Activated naive CD8-positive, alpha-beta T cell treated with anti-CD3 and anti-CD28 coated beads, Interleukin-2, amount 50 U/mL, for 24 hours (primary cell): Measurements from ENCODE around the gene BLMH.

ENCODE experiments used
- ATAC-seq: fragments of 150-1000 bp; cut with Tn5 transposase; one replicate; pipeline ENCODE4 v1.10.0; 2021
- DNase-seq: peaks from one replicate; pipeline ENCODE4 v3.0.0; 2021
- H3K27ac Mint-ChIP-seq: one replicate; pipeline ENCODE4 v1.8.0; 2021; ENCODE audit warnings: mild to moderate bottlenecking, mixed read lengths
- H3K27me3 Mint-ChIP-seq: one replicate; pipeline ENCODE4 v1.8.0; 2021; ENCODE audit warnings: mixed read lengths
- H3K36me3 Mint-ChIP-seq: one replicate; pipeline ENCODE4 v1.8.0; 2021; ENCODE audit warnings: low read depth, mixed read lengths
- H3K4me1 Mint-ChIP-seq: one replicate; pipeline ENCODE4 v1.8.0; 2021; ENCODE audit warnings: mixed read lengths
- H3K4me3 Mint-ChIP-seq: one replicate; pipeline ENCODE4 v1.8.0; 2021; ENCODE audit warnings: mild to moderate bottlenecking, moderate library complexity, mixed read lengths
- H3K9me3 Mint-ChIP-seq: one replicate; pipeline ENCODE4 v1.8.0; 2021; ENCODE audit warnings: mixed read lengths

The BLMH gene

DNA sequence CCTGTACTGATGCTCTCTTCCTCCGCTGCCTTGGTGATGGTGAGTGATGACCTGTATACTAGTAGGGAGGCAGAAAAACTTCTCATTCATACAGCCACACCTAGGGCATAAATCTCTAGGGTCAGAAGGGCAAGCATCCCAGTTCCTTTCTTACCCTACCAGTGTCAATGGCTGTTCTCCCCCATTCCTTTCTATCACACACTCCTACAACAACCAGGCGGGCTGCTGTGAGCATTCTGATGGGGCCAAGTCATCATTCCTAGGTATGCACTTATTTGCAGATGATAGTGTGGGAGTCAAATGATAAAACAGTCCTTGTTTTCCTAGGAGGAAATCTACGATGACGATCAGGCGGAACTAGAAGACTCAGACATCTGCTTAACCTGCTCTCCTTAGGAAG, 42.3 kb downstream of the BLMH start:
- no peaks in the 10 kb centered on the region for H3K27me3 Mint-ChIP-seq
- H3K4me3 Mint-ChIP-seq: no peak overlapping the region
- DNase-seq (no peak), ATAC-seq (no peak)
- peaks cover 2% of the 10 kb centered on the region for H3K4me1 Mint-ChIP-seq
- H3K9me3 Mint-ChIP-seq: no peaks in the 10 kb centered on the region
- no peak overlapping the region for H3K27ac Mint-ChIP-seq
- peaks cover 45% of the 10 kb centered on the region for H3K36me3 Mint-ChIP-seq

DNA sequence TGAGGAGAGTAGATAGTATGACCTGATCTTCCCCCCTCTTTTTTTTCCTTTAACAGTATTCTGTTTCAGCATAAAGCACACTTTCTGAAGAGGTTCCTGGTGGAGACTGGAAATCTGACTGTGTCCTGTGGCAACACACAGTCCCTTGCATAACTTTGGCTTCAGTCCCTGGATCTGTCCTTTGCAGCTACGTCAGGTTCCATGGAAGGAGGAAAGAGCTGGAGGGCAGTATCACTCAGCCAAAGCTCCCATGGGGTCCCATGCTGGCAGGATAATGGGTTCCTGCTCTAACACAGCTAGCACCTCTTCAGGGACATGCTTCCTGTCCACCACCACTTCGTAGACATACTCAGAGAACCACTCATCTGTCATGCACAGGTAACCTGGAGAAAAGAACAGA, 43.0 kb downstream of the BLMH start:
- peaks cover 2% of the 10 kb centered on the region for H3K4me1 Mint-ChIP-seq
- H3K27ac Mint-ChIP-seq: no peak overlapping the region
- H3K36me3 Mint-ChIP-seq: peaks cover 48% of the 10 kb centered on the region
- ATAC-seq: no peak
- DNase-seq: no peak
- no peaks in the 10 kb centered on the region for H3K9me3 Mint-ChIP-seq
- H3K4me3 Mint-ChIP-seq: no peak overlapping the region
- H3K27me3 Mint-ChIP-seq: no peaks in the 10 kb centered on the region

DNA sequence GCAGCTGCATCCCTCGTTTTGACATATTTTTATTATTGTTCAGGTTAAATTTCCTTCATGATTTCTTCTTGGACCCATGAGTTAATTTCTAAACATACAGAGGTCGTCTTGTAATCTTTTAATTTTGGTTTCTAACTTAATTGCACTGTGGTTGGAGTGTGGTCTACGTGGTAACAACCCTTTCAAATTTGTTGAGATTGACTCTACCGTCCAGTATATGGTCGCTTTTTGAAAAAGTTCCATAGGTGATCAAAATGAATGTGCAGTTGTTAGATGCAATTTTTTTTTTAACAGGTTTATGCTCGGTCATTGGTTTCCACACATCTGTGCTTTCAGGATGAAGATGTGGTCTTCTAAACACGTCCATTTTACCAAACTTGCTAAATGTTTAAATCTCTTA, 45.3 kb downstream of the BLMH start:
- H3K9me3 Mint-ChIP-seq: no peaks in the 10 kb centered on the region
- no peak overlapping the region for H3K4me3 Mint-ChIP-seq
- no peaks in the 10 kb centered on the region for H3K27me3 Mint-ChIP-seq
- peaks cover 2% of the 10 kb centered on the region for H3K4me1 Mint-ChIP-seq
- H3K27ac Mint-ChIP-seq: no peak overlapping the region
- H3K36me3 Mint-ChIP-seq: peaks cover 35% of the 10 kb centered on the region
- no peak for ATAC-seq
- DNase-seq: no peak

DNA sequence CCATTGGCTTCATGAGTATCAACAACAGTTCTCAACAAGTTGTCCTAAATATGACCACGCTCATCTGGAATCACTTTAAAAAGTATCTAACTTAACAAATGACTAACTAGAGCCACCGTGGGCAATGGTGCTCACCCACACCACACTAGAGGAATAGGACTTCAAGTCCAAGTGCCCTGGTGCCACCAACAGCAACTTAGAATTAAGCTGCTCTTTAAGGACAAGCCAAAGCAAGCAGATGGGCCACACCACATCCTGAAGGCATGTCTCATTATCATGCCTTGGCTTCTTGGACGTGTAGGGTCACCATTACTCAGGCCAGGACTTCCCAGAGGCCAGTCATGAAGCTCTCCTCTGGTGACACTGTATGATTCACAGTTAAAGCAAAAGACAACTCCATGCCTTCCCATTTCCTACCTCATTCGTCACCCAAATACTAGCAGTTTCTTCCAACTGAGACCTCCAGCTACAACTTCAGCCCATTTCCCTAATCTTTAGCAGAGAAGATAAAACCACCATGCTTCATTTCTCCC, 46.8 kb downstream of the BLMH start:
- Mint-ChIP-seq H3K27me3 (no peaks in the 10 kb centered on the region), H3K4me1 (peaks cover 2% of the 10 kb centered on the region), H3K9me3 (no peaks in the 10 kb centered on the region), H3K4me3 (no peak overlapping the region), H3K27ac (no peak overlapping the region), H3K36me3 (peaks cover 26% of the 10 kb centered on the region)
- no peak for DNase-seq
- no peak for ATAC-seq

DNA sequence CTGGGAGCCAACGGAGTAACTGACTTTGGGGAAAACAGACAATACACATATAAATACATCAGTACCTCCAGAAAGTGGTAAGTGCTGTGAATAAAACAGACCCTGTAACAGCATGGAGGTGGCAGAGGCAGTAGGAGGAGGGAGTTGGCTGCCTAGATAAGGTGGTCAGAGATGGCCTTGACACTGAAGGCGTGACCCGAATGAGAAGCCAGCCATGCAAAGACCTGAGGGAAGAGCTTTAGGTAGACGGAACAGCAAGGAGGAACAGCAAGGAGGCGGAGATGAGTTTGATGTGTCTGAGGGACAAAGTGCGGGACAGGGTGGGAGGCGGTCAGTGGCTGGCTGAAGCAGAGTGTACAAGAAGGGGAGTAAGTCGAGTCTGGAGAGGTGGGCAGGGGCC, 48.2 kb downstream of the BLMH start:
- no peak overlapping the region for H3K4me3 Mint-ChIP-seq
- no peaks in the 10 kb centered on the region for H3K9me3 Mint-ChIP-seq
- peaks cover 5% of the 10 kb centered on the region for H3K27me3 Mint-ChIP-seq
- peaks cover 2% of the 10 kb centered on the region for H3K4me1 Mint-ChIP-seq
- no peak for ATAC-seq
- no peak for DNase-seq
- peaks cover 18% of the 10 kb centered on the region for H3K36me3 Mint-ChIP-seq
- H3K27ac Mint-ChIP-seq: no peak overlapping the region

DNA sequence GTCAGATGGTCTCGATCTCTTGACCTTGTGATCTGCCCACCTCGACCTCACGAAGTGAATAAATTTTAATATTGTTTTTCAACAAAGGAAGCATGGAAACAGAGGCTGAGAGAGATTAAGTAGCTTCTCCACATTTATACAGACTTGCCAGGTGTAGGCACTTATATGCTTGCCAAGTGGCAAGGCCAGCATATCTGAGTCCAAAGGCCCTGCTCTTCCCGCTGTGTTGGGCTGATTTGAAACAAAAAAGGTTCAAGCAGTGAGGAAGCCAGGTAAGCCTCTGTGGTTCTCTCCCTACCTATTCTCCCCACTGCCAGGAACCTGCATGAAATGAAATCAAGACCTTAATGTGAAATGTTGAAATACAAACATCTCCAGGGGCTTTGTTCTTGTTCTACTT, 48.7 kb downstream of the BLMH start:
- H3K4me3 Mint-ChIP-seq: no peak overlapping the region
- H3K27ac Mint-ChIP-seq: no peak overlapping the region
- ATAC-seq (no peak), DNase-seq (no peak)
- H3K36me3 Mint-ChIP-seq: peaks cover 13% of the 10 kb centered on the region
- H3K9me3 Mint-ChIP-seq: no peaks in the 10 kb centered on the region
- peaks cover 4% of the 10 kb centered on the region for H3K4me1 Mint-ChIP-seq
- peaks cover 11% of the 10 kb centered on the region for H3K27me3 Mint-ChIP-seq

DNA sequence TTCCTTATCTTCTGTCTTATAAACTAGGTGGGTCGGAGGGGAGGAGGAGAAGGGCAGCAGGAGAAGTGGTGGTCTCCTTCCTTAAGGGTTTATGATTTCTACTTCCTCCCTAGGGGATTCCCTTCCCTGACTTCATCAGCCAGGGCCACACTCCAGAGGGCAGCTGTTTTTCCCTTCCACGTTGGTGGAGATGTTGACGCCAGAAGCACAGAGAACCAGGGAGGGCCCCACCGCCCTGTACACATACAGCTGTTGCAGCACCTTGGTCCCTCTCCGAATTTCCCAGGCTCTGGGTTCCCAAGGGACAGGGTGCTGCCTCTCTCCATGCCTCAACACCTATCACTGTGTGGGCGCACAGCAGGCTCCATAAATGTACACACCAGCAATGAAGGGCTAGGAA, 50.7 kb downstream of the BLMH start:
- no peak overlapping the region for H3K27ac Mint-ChIP-seq
- no peak for ATAC-seq
- peaks cover 27% of the 10 kb centered on the region for H3K27me3 Mint-ChIP-seq
- no peaks in the 10 kb centered on the region for H3K9me3 Mint-ChIP-seq
- peaks cover 8% of the 10 kb centered on the region for H3K4me1 Mint-ChIP-seq
- H3K36me3 Mint-ChIP-seq: peaks cover 3% of the 10 kb centered on the region
- H3K4me3 Mint-ChIP-seq: no peak overlapping the region
- DNase-seq: no peak

DNA sequence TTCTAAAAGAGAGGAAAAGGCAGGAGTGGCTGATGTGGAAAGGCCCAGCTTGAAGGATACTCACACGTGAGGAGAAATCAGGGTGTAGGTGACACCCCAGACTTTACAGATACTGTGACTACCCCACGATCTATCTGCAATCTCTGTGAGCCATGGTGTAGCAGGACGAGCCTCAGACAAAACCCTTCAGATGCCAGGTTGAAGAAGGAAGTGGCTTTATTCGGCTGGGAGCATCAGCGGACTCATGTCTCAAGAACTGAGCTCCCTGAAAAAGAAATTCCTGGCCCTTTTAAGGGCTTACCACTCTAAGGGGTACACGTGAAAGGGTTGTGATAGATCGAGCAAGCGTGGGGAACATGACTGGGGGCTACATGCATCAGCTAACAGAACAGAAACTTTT, 51.6 kb downstream of the BLMH start:
- DNase-seq: no peak

DNA sequence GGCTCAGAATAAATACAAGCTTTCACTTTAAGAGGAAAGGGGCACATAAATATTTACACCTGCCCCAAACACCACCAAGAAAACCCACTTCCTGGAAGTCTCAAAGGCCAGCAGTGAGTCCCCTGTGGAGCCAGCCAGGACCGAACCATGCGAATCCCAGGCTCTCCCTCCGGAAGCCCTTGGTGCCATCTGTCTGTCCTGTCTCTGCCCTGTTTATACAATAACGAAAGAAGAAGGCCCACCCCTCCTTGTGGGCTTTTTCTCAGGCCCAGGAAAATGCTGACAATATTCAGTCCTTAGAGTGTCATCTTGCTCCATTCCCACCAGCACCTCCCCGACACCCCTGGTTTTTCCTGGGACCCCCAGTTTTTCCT, 52.7 kb downstream of the BLMH start:
- Mint-ChIP-seq H3K36me3 (peaks cover 1% of the 10 kb centered on the region), H3K27me3 (peaks cover 42% of the 10 kb centered on the region), H3K4me3 (no peak overlapping the region), H3K4me1 (peaks cover 13% of the 10 kb centered on the region), H3K9me3 (no peaks in the 10 kb centered on the region), H3K27ac (no peak overlapping the region)
- DNase-seq: no peak
- ATAC-seq: no peak

More for the DNA sequence above, 51.6 kb downstream of the BLMH start:
- peaks cover 9% of the 10 kb centered on the region for H3K4me1 Mint-ChIP-seq
- no peak overlapping the region for H3K4me3 Mint-ChIP-seq
- H3K27me3 Mint-ChIP-seq: peaks cover 32% of the 10 kb centered on the region
- H3K27ac Mint-ChIP-seq: no peak overlapping the region
- H3K36me3 Mint-ChIP-seq: peaks cover 3% of the 10 kb centered on the region
- ATAC-seq: no peak
- no peaks in the 10 kb centered on the region for H3K9me3 Mint-ChIP-seq

DNA sequence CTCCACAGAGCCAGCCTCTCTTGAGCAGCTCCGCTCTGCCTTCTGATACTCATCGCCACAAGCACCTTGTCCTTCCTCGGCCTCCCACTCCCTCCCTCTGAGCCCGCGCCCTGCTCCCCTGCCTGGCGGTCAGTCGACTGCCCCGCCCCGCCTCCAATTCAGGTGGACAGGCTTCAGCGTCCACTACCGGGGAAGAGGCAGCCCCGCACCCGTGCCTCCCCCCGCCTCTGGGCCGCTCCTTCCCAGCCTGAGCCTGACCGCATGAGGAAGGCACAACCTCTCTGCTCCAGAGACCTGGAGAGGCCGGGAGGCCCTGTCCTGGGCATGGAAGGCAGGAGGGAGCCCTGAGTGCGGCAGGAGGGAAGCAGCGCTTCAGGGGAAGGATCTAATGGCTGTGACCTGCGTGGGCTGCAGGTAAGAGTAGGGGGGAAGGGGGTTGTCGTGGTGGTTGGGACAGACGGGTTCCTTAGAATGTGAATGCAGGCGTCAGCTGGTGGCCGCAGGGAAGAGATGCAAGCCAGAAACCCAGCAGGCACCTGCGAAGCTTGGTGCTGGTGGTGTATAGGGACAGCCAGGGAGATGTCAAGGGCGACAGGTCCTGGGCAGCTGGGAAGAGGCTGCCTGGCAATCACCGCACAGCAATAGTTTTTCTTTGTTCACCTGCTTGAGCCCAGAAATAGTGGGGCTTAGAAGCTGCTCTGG, 53.2 kb downstream of the BLMH start:
- Mint-ChIP-seq H3K4me1 (peaks cover 13% of the 10 kb centered on the region), H3K27me3 (peaks cover 47% of the 10 kb centered on the region), H3K9me3 (no peaks in the 10 kb centered on the region), H3K27ac (no peak overlapping the region), H3K4me3 (no peak overlapping the region), H3K36me3 (no peaks in the 10 kb centered on the region)
- DNase-seq (no peak), ATAC-seq (no peak)

DNA sequence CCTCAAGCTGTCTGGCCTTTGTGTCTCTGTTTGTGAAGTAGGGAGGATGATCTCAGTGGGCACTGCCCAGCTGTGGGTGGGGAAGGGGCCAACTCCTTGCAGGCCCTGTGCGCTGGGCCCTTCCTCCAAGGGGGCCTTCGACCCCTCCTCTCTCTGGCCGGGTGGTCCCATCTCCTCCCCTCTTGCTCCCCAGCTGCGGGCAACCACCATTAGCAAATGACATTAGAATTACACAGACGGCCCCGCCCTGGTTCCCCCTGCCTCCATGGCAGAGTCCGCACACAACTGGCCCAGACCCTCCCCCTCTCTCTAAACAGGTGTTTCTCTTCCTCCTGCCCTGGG, 53.8 kb downstream of the BLMH start:
- no peaks in the 10 kb centered on the region for H3K36me3 Mint-ChIP-seq
- DNase-seq (no peak), ATAC-seq (no peak)
- H3K27me3 Mint-ChIP-seq: peaks cover 52% of the 10 kb centered on the region
- no peak overlapping the region for H3K27ac Mint-ChIP-seq
- H3K4me3 Mint-ChIP-seq: no peak overlapping the region
- no peaks in the 10 kb centered on the region for H3K9me3 Mint-ChIP-seq
- H3K4me1 Mint-ChIP-seq: peaks cover 13% of the 10 kb centered on the region

DNA sequence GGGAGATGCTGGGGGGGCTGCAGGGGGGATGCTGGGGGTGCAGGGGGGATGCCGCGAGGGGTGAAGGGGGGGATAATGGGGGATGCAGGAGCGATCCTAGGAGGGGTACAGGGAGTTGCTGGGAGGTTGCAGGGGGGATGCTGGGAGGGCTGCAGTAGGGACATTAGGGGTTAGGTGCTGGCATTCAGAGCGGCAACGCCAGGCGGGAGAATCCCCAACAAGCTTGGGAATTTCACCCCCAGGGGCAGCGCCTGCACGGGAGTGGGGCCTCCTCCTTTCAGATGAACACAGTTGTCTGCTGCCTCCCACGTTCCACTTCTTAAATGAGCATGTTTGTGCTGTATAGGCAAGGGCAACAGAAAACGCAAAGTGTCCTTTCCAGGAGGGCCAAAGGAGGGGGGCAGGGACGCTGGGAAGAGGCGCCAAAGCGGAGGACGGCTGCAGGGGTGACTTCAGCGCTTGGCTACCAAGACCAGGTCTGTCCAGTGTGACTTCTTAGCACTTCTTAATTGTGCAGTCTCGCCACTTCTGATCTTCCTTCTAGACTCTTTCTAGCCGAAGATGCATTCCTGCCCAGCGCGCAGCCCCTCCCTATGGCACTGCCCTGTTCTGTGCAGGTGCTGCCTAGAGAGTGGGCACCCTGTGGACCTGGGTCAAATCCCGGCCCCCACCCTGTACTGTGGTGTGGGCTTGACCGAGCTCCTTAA, 54.3 kb downstream of the BLMH start:
- DNase-seq: no peak
- Mint-ChIP-seq H3K4me1 (peaks cover 13% of the 10 kb centered on the region), H3K27me3 (peaks cover 58% of the 10 kb centered on the region), H3K36me3 (no peaks in the 10 kb centered on the region), H3K9me3 (no peaks in the 10 kb centered on the region), H3K4me3 (no peak overlapping the region), H3K27ac (no peak overlapping the region)
- ATAC-seq: no peak

DNA sequence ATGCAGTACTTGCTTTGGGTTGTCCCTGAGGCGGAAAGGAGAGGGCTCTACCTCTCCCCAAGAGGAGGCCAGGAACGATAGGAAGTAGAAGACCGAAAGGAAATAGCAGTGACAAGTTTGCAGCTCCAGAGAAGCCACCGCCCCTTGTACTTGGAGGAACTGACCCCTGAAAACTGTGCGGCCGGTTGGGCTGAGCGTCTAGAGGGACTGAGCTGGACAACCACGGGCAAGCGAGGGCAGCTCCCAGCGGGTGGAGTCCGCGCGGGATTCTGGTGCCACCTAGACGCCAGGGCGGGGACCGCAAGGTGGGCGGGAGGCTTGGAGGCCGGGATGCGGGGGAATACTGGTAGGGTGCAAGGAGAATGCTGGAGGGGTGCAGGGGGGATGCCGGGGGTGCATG, 55.0 kb downstream of the BLMH start:
- Mint-ChIP-seq H3K27ac (no peak overlapping the region), H3K4me1 (peaks cover 13% of the 10 kb centered on the region), H3K27me3 (peaks cover 63% of the 10 kb centered on the region), H3K36me3 (no peaks in the 10 kb centered on the region), H3K9me3 (no peaks in the 10 kb centered on the region), H3K4me3 (no peak overlapping the region)
- ATAC-seq (no peak), DNase-seq (peak; percentile 54)

DNA sequence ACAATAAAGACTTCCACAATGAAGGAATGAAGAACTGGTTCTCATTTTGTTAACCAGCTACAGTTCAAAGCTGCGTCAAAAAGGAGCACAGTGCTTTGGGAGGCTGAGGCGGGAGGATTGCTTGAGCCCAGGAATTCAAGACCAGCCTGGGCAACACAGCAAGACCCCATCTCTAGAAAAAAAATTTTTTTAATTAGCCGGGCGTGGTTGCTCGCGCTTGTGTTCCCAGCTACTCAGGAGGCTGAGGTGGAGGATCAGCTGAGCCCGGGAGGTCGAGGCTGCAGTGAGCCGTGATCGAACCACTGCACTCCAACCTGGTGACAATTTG, 55.5 kb downstream of the BLMH start:
- H3K4me3 Mint-ChIP-seq: peak overlapping the region; percentile 68
- ATAC-seq (no peak), DNase-seq (no peak)
- no peak overlapping the region for H3K27ac Mint-ChIP-seq
- no peaks in the 10 kb centered on the region for H3K9me3 Mint-ChIP-seq
- no peaks in the 10 kb centered on the region for H3K36me3 Mint-ChIP-seq
- peaks cover 65% of the 10 kb centered on the region for H3K27me3 Mint-ChIP-seq
- peaks cover 13% of the 10 kb centered on the region for H3K4me1 Mint-ChIP-seq

DNA sequence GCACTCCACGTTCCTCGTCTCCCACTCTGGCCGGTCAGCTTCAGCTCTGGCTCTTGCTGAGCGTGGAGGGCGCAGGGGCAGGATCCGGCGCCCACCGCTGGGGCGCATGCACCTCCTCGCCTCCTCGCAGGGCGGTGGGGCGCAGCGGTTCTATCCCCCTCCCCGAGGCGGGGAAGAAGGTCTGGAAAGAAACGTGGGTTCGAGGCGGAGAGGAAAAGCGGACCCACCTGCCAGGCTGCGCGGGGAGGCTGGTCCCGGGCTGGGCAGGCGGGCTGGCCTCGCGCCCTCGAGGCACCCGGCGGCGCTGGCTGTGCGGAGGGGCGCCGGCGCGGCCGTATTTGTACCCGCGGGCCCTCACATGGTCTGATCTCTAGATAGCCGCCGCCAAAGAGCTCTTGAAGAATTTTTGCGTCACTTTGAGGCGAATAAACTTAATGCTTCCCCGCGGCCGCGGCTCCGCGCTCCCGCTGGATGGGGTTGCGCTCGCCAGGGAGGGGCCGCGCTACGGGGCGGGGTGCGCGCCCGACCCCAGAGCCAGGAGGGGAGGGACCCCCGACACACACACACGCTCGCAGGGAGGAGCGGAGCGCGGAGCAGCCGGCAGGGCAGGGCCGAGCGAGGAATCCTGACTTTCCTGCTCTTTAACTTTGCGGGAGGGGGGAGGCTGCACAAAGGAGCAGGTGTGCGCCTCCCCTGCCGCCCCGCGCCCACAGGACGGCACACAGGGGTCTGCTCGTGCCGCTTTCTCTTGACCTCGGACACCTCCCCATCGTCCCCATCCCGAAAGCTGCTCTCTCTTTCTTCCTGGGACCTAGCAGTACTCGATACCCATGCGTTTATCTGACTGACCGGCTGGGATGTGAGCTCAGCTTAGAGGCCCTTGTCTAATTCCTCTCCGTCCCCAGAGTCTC, 56.1 kb downstream of the BLMH start, which contains the start of gene SLC6A4:
TSS of gene SLC6A4 (minus strand) at position 312 of the 911 bp plus-strand sequence. CDS start 13,739 bp downstream, outside the sequence.
- Mint-ChIP-seq H3K27me3 (peaks cover 66% of the 10 kb centered on the region), H3K4me3 (peak within 1 kb of the TSS; percentile 68), H3K36me3 (no peaks in the 10 kb centered on the region), H3K27ac (no peak within 1 kb of the TSS), H3K9me3 (no peaks in the 10 kb centered on the region), H3K4me1 (peaks cover 13% of the 10 kb centered on the region)
- ATAC-seq (no peak), DNase-seq (no peak)
